ENCODE measurements around the gene SMAD9.

Gene SMAD9

GRCh38 chr13:36903925-36904595, 16.0 kb downstream of the SMAD9 start:
- no peak for DNase-seq (ENCODE audit: low read depth)
- H3K4me3 ChIP-seq (ENCODE audit: low read depth, low read length), result no peak overlapping the region
- no peak for TF ChIP-seq CTCF (IDR thresholded peaks at IDR 0.05; ENCODE audit: insufficient read depth, low read depth, low read length, missing control alignments)

DNA sequence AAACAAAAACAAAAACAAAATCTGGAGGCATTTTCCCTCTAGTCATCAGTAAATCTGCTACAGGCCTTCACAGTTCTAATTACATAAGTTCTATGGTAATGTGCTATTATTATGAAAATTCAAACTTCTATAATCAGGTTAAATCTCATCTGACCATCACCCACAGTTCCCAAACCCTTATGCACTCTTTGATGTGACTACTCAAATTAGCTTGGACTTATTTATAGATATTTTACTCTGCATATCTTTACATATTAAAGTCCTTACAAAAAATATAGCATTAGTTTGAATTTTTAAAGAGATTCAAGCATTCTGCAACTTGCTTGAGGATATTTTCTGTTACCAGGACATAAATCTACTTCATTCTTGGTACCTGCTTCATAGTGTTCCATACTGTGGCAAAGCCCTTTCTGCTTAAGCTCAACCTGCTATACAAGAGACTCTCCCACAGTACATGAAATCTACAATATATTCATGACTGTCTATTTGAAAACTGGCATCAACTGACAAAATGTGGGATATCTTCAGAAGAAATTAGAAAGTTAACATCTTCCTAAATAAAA, 22.9 kb downstream of the SMAD9 start:
- no peak for DNase-seq (ENCODE audit: low read depth)
- no peak overlapping the region for H3K4me3 ChIP-seq (ENCODE audit: low read depth, low read length)
- no peak for TF ChIP-seq CTCF (IDR thresholded peaks at IDR 0.05; ENCODE audit: insufficient read depth, low read depth, low read length, missing control alignments)

- no peak for TF ChIP-seq CTCF (IDR thresholded peaks at IDR 0.05; ENCODE audit: insufficient read depth, low read depth, low read length, missing control alignments)
- no peak for DNase-seq (ENCODE audit: low read depth)
- no peak overlapping the region for H3K4me3 ChIP-seq (ENCODE audit: low read depth, low read length)
These were observed 28.3 kb downstream of the SMAD9 start for GRCh38 chr13:36891752-36892151.

DNA sequence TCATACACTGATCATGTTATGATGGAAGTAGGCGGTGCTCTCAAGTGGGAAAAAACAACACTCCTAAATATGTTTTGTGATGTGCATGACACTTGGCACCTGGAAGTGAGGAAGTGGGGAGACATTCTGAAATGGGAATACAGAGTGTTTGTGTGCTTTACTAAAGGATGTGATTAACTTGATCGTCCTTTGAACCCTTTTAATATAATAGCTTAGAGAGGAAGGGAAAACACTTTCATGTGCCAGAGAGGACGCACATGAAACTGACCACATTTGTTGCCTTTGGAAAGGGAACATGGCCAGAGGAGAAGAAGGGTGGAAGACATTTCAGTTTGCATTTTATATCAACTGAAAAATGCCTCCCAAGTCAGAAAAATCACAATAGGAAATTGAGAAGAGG, 31.4 kb downstream of the SMAD9 start:
- H3K4me3 ChIP-seq (ENCODE audit: low read depth, low read length), result no peak overlapping the region

GRCh38 chr13:36887758-36888521, 32.1 kb downstream of the SMAD9 start:
- TF ChIP-seq CTCF (IDR thresholded peaks at IDR 0.05; ENCODE audit: insufficient read depth, low read depth, low read length, missing control alignments), result no peak
- H3K4me3 ChIP-seq (ENCODE audit: low read depth, low read length), result no peak overlapping the region
- peak; percentile 30 for DNase-seq (ENCODE audit: low read depth)

More for the DNA sequence above, 31.4 kb downstream of the SMAD9 start:
- DNase-seq (ENCODE audit: low read depth), result no peak
- TF ChIP-seq CTCF (IDR thresholded peaks at IDR 0.05; ENCODE audit: insufficient read depth, low read depth, low read length, missing control alignments), result no peak

GRCh38 chr13:36885901-36886300, 34.1 kb downstream of the SMAD9 start:
- TF ChIP-seq CTCF (IDR thresholded peaks at IDR 0.05; ENCODE audit: insufficient read depth, low read depth, low read length, missing control alignments), result no peak
- DNase-seq (ENCODE audit: low read depth), result no peak
- no peak overlapping the region for H3K4me3 ChIP-seq (ENCODE audit: low read depth, low read length)

Measured in GM12865 (cell line).